ENCODE results near the gene ST14. TPM values are rescaled to one million over a fixed set of nuclear protein-coding genes. Genes with fewer than 3 reads are reported as not detected.

ST14 gene
- total RNA-seq, 1 experiment from 2014 or later, result 33.9 TPM

- no peak for TF ChIP-seq TEAD1 (CRISPR knock-in tag; IDR thresholded peaks at IDR 0.05)
- TF ChIP-seq TP53 (CRISPR knock-in tag; IDR thresholded peaks at IDR 0.05), result no peak
- no peak for TF ChIP-seq JAZF1 (CRISPR knock-in tag; IDR thresholded peaks at IDR 0.05)
- no peak for TF ChIP-seq NFYB (CRISPR knock-in tag; conservative IDR thresholded peaks at IDR 0.05; ENCODE audit: low read depth)
- TF ChIP-seq NR2C2 (CRISPR knock-in tag; IDR thresholded peaks at IDR 0.05), result no peak
- TF ChIP-seq, protein P1, sequence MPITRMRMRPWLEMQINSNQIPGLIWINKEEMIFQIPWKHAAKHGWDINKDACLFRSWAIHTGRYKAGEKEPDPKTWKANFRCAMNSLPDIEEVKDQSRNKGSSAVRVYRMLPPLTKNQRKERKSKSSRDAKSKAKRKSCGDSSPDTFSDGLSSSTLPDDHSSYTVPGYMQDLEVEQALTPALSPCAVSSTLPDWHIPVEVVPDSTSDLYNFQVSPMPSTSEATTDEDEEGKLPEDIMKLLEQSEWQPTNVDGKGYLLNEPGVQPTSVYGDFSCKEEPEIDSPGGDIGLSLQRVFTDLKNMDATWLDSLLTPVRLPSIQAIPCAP (CRISPR knock-in tag; IDR thresholded peaks at IDR 0.05), result no peak
- no peak for TF ChIP-seq ZNF232 (CRISPR knock-in tag; IDR thresholded peaks at IDR 0.05)
- TF ChIP-seq SMAD3 (CRISPR knock-in tag; IDR thresholded peaks at IDR 0.05; ENCODE audit: borderline replicate concordance), result no peak
- TF ChIP-seq ZNF281 (CRISPR knock-in tag; IDR thresholded peaks at IDR 0.05), result no peak
- no peak for TF ChIP-seq ZNF425 (CRISPR knock-in tag; conservative IDR thresholded peaks at IDR 0.05)
- TF ChIP-seq CTCF (IDR thresholded peaks at IDR 0.05), result no peak
- TF ChIP-seq, protein P2, sequence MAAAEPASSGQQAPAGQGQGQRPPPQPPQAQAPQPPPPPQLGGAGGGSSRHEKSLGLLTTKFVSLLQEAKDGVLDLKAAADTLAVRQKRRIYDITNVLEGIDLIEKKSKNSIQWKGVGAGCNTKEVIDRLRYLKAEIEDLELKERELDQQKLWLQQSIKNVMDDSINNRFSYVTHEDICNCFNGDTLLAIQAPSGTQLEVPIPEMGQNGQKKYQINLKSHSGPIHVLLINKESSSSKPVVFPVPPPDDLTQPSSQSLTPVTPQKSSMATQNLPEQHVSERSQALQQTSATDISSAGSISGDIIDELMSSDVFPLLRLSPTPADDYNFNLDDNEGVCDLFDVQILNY (CRISPR knock-in tag; IDR thresholded peaks at IDR 0.05), result no peak
- Mint-ChIP-seq H3K27me3 (ENCODE audit: low read depth) (no peaks in the 10 kb centered on the region), H3K4me3 (no peak overlapping the region), H3K9me3 (peaks cover 3% of the 10 kb centered on the region; the same call in 1 of the 2 replicates), H3K36me3 (peaks cover 2% of the 10 kb centered on the region; the same call in 1 of the 2 replicates), H3K4me1 (peaks cover 16% of the 10 kb centered on the region), H3K27ac (no peak overlapping the region)
- ChIA-PET CTCF (no interaction called here), POLR2A (interaction anchor here (0.8 kb wide), 1 partner anchor 34 kb away, joined by 3 read pairs; no protein-coding TSS in a partner anchor)
- DNase-seq (ENCODE audit: low spot score) (no peak), ATAC-seq (no peak)
These were observed 20.9 kb downstream of the ST14 start for GRCh38 chr11:130180491-130180890.

- ChIA-PET CTCF (no interaction called here), POLR2A (interaction anchor here (0.8 kb wide), 1 partner anchor 34 kb away, joined by 3 read pairs; no protein-coding TSS in a partner anchor)
- Mint-ChIP-seq H3K9me3 (peaks cover 2% of the 10 kb centered on the region; the same call in 1 of the 2 replicates), H3K4me1 (peaks cover 16% of the 10 kb centered on the region), H3K27me3 (ENCODE audit: low read depth) (no peaks in the 10 kb centered on the region), H3K36me3 (peaks cover 2% of the 10 kb centered on the region; the same call in 1 of the 2 replicates), H3K27ac (no peak overlapping the region), H3K4me3 (no peak overlapping the region)
- ATAC-seq (no peak), DNase-seq (ENCODE audit: low spot score) (no peak)
- TF ChIP-seq CTCF (IDR thresholded peaks at IDR 0.05) (no peak), ARID4B (CRISPR knock-in tag; IDR thresholded peaks at IDR 0.05; ENCODE audit: borderline replicate concordance) (no peak), JAZF1 (CRISPR knock-in tag; IDR thresholded peaks at IDR 0.05) (no peak), STAT6 (CRISPR knock-in tag; conservative IDR thresholded peaks at IDR 0.05; ENCODE audit: low read depth) (no peak)
- TF ChIP-seq, protein P3, sequence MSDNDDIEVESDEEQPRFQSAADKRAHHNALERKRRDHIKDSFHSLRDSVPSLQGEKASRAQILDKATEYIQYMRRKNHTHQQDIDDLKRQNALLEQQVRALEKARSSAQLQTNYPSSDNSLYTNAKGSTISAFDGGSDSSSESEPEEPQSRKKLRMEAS (CRISPR knock-in tag; IDR thresholded peaks at IDR 0.05), result no peak
These were observed 21.3 kb downstream of the ST14 start for GRCh38 chr11:130180896-130181294.
